ENCODE results near the gene SGPL1.

GRCh38 chr10:70856454-70856853 is 40.7 kb downstream of the SGPL1 start:
- no peak for TF ChIP-seq CTCF (IDR thresholded peaks at IDR 0.05)
- TF ChIP-seq POLR2A (IDR thresholded peaks at IDR 0.05) = no peak
